Right atrium auricular region (tissue), 2 donors: ENCODE results near the gene SERPINA4. TPM values are rescaled to one million over a fixed set of nuclear protein-coding genes. Genes with fewer than 3 reads are reported as not detected.

Source experiments
- DNase-seq: peaks from one replicate; pipeline ENCODE4 v3.0.0-alpha.2; 2019; ENCODE audit warnings: low spot score
- H3K27ac ChIP-seq, 2 donors: fragments of 200-600 bp; sonication (generic); 1 replicate in 1 of 2; 2 replicates in 1 of 2; pipeline ENCODE4 v1.5.1; 2016 to 2019
- H3K27me3 ChIP-seq, 2 donors: fragments of 200-600 bp; sonication (generic); one replicate each; pipeline versions ENCODE4 v1.5.1 to v1.6.0; 2017 to 2019
- H3K36me3 ChIP-seq: fragments of 200-600 bp; sonication (generic); one replicate; pipeline ENCODE4 v1.5.1; 2016
- H3K4me1 ChIP-seq, 2 donors: fragments of 200-600 bp; sonication (generic); one replicate each; pipeline versions ENCODE4 v1.5.1 to v1.6.0; 2017 to 2019
- H3K4me3 ChIP-seq, 2 donors: fragments of 200-600 bp; sonication (generic); 1 replicate in 1 of 2; 2 replicates in 1 of 2; pipeline ENCODE4 v1.5.1; 2017 to 2019; ENCODE audit warnings: mild to moderate bottlenecking in 1 of 2, moderate library complexity in 1 of 2
- H3K9me3 ChIP-seq, 2 donors: fragments of 200-600 bp; sonication (generic); one replicate each; pipeline ENCODE4 v1.5.1; 2019
- total RNA-seq, 2 donors: library from RNA; depleted of rRNA; stranded (reverse); fragments of >200 nt; gene quantifications; one replicate each; pipeline ENCODE4 v1.1.0, GENCODE V29; 2016
- TF ChIP-seq, protein P1 (sequence below), 2 donors: fragments of 200-600 bp; sonication (generic); IDR thresholded peaks; one replicate each; pipeline ENCODE4 v1.5.1; 2019; ENCODE audit warnings: antibody characterized with exemption in 2 of 2

The SERPINA4 gene
- total RNA-seq, 2 donors from 2014 or later, result not detected

DNA sequence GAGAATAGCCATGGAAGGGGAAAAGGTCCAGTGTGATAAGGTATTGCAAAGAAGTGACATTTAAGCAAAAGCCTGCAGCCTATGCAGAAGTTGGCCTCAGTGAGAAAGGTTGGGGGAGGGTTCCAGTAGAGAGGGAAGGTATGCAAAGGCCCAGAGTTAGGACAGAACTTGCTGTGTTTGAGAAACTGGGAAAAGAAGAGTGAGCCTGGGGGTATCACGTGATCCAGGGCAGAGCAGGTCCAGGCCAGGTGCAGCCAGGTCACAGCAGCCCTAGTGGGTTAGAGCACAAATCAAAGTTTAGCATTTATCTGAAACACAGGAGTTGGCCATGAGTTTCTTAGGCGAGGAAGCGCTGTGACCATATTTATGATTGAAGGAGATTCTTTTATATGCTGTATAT, 21.6 kb downstream of the SERPINA4 start:
- Histone ChIP-seq H3K4me3 (no peak overlapping the region), H3K27me3 (no peaks in the 10 kb centered on the region), H3K36me3 (no peaks in the 10 kb centered on the region), H3K27ac (no peak overlapping the region), H3K4me1 (peaks cover 0 to 10% of the 10 kb centered on the region in 2 donors), H3K9me3 (no peaks in the 10 kb centered on the region)
- TF ChIP-seq, protein P1, sequence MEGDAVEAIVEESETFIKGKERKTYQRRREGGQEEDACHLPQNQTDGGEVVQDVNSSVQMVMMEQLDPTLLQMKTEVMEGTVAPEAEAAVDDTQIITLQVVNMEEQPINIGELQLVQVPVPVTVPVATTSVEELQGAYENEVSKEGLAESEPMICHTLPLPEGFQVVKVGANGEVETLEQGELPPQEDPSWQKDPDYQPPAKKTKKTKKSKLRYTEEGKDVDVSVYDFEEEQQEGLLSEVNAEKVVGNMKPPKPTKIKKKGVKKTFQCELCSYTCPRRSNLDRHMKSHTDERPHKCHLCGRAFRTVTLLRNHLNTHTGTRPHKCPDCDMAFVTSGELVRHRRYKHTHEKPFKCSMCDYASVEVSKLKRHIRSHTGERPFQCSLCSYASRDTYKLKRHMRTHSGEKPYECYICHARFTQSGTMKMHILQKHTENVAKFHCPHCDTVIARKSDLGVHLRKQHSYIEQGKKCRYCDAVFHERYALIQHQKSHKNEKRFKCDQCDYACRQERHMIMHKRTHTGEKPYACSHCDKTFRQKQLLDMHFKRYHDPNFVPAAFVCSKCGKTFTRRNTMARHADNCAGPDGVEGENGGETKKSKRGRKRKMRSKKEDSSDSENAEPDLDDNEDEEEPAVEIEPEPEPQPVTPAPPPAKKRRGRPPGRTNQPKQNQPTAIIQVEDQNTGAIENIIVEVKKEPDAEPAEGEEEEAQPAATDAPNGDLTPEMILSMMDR (IDR thresholded peaks at IDR 0.05), result no peak
- DNase-seq, result no peak

DNA sequence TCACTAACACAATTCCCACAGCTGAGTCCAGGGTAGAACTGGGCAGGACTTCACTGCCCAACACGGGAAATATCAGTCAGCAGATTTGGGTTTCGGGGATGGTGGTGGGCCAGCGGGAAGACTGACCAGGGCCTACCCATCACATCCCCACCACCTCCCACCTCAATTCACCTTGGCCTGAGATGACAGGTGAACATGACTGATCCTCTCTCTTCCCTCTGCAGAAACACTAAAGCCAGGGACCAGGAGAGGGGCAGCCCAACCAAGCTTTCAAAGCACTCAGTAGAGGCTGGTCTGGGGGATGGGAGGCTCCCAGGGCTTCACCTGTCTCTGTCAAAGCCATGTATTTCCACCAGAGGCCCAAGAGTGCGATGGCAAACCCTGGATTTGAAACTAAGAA, 22.3 kb downstream of the SERPINA4 start:
- no peak for DNase-seq
- TF ChIP-seq, protein P1 (IDR thresholded peaks at IDR 0.05), result no peak
- H3K4me3 ChIP-seq, result no peak overlapping the region

DNA sequence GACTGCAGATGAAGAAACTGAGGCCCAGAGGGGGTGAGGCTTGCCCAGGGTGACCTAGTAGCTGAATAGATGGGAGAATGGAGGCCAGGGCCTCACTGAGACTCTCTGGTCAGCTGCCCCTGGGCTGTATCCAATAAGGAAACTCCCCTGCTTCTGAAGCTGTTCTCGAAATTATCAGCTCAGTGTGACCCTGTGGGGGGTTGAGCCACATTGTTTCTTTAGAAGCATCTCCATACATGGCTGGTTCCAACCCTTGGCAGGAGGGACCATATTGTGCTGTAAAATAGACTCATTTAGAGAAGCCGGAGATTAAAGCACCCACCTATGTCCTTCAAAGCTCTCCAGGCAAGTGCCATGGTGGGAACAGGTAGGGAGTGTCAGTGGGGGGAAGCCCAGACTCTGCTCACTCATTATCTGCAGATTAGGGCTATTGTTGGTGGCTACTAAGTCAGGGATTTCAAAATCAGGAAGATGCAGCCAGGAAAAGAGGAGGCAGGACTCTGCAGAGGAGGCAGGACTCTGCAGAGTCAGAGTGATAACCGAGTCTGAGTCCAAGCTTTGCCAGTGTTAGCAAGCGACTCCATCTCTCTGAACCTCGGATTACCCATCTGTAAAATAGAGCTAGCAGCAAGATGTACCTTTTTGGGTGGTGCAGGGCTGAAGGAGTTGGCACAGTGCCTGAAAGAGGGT, 23.5 kb downstream of the SERPINA4 start:
- no peak overlapping the region for H3K27ac ChIP-seq
- peaks cover 0 to 10% of the 10 kb centered on the region in 2 donors for H3K4me1 ChIP-seq
- no peaks in the 10 kb centered on the region for H3K36me3 ChIP-seq
- H3K9me3 ChIP-seq, result no peaks in the 10 kb centered on the region
- TF ChIP-seq, protein P1 (IDR thresholded peaks at IDR 0.05), result no peak
- no peak for DNase-seq
- H3K4me3 ChIP-seq, result no peak overlapping the region
- H3K27me3 ChIP-seq, result no peaks in the 10 kb centered on the region

More for the DNA sequence above, 22.3 kb downstream of the SERPINA4 start:
- no peaks in the 10 kb centered on the region for H3K27me3 ChIP-seq
- H3K36me3 ChIP-seq, result no peaks in the 10 kb centered on the region
- peaks cover 0 to 10% of the 10 kb centered on the region in 2 donors for H3K4me1 ChIP-seq
- H3K9me3 ChIP-seq, result no peaks in the 10 kb centered on the region
- no peak overlapping the region for H3K27ac ChIP-seq

DNA sequence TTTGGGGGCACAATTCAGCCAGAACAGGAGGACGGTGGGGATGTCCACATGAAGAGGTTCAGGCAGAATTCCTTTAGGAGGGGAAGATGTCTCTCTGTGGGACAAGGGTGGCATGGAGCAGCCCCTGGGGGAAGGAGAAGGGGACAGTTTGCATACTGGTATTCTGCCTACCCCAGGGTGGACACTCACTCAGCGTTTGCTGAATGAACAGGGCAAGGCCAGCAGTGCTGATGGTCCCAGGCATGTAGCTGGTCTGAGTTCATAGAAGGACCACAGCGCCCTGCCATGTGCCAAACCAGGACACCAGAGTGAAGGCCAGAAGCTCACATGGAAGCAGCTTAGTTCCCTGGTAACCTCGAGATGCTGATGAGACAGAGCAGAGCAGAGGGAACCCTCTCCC, 25.4 kb downstream of the SERPINA4 start:
- no peak overlapping the region for H3K27ac ChIP-seq
- no peaks in the 10 kb centered on the region for H3K9me3 ChIP-seq
- TF ChIP-seq, protein P1 (IDR thresholded peaks at IDR 0.05), result no peak
- H3K4me1 ChIP-seq, result peaks cover 0 to 3% of the 10 kb centered on the region in 2 donors
- no peak for DNase-seq
- no peak overlapping the region for H3K4me3 ChIP-seq
- H3K27me3 ChIP-seq, result no peaks in the 10 kb centered on the region
- H3K36me3 ChIP-seq, result no peaks in the 10 kb centered on the region

DNA sequence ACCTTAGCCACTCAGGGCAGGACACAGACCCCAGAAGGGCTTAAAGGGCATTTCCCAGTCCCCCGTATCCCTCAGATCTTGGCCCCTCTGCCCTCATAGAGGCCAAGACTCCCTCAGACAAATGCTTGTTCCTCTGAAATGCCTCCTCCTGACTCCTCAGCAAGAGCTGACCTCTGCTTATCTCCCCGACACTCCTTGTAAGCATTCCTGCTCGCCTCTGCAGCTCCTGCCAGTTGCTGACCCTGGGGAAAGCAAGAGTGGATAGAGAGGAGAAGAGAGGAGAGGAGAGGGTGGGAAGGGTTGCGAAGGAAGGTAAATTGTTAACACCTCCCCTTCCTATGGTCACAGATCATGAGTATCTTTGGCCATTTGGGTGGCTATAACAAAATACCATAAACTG, 27.1 kb downstream of the SERPINA4 start:
- Histone ChIP-seq H3K27me3 (no peaks in the 10 kb centered on the region), H3K4me1 (no peaks in the 10 kb centered on the region), H3K36me3 (no peaks in the 10 kb centered on the region), H3K4me3 (no peak overlapping the region), H3K27ac (no peak overlapping the region), H3K9me3 (no peaks in the 10 kb centered on the region)
- TF ChIP-seq, protein P1 (IDR thresholded peaks at IDR 0.05), result no peak
- DNase-seq, result no peak

DNA sequence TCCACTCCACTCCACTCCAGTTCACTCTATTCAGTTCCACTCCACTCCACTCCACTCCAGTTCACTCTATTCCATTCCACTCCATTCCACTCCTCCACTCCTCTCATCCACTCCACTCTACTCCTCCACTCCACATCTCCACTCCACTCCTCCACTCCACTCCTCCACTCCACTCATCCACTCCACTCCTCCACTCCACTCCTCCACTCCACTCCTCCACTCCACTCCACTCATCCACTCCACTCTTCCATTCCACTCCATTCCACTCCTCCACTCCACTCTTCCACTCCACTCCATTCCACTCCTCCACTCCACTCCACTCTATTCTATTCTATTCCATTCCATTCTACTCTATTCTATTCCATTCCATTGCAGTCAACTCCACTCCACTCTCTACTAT, 29.8 kb downstream of the SERPINA4 start:
- DNase-seq, result no peak
- H3K9me3 ChIP-seq, result no peaks in the 10 kb centered on the region

More for the DNA sequence above, 29.8 kb downstream of the SERPINA4 start:
- Histone ChIP-seq H3K27ac (no peak overlapping the region), H3K4me1 (peaks cover 0 to 12% of the 10 kb centered on the region in 2 donors), H3K27me3 (no peaks in the 10 kb centered on the region), H3K4me3 (no peak overlapping the region), H3K36me3 (no peaks in the 10 kb centered on the region)
- TF ChIP-seq, protein P1 (IDR thresholded peaks at IDR 0.05), result no peak
